HG03196 (cell line): Measurements from ENCODE around the gene GRIFIN.

Experiments
- ATAC-seq: cut with Tn5 transposase; IDR thresholded peaks from one replicate; pipeline ENCODE4 v1.9.1; 2021; ENCODE audit not compliant: unreplicated experiment

The GRIFIN gene, protein sequence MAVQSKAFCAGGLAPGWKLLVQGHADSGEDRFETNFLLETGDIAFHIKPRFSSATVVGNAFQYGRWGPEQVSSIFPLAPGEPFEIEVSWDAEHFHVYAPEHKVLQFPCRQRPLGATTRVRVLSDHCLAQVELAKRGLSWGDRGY

DNA sequence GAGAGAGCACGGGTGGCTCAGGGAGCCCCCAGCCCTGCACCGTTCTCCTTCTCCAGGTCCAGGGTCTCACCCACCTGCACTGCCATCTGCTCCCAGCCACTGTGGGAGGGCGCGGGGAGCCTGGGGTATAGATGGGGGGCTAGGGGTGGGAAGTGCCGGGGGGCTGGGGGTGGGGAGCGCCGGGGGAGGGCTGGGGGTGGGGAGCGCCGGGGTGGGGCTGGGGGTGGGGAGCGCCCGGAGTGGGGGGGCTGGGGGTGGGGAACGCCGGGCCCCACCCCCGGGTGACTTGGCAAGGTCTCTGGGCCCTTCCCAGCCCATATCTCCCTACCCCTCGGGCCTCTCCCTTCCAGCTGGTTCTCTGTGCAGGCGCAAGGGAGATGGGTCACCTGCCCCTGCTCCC is at the start of gene GRIFIN:
TSS of gene GRIFIN (minus strand) at position 101 of the 400 bp plus-strand sequence. CDS start at position 86, 15 bp downstream.
- ATAC-seq, result no peak

DNA sequence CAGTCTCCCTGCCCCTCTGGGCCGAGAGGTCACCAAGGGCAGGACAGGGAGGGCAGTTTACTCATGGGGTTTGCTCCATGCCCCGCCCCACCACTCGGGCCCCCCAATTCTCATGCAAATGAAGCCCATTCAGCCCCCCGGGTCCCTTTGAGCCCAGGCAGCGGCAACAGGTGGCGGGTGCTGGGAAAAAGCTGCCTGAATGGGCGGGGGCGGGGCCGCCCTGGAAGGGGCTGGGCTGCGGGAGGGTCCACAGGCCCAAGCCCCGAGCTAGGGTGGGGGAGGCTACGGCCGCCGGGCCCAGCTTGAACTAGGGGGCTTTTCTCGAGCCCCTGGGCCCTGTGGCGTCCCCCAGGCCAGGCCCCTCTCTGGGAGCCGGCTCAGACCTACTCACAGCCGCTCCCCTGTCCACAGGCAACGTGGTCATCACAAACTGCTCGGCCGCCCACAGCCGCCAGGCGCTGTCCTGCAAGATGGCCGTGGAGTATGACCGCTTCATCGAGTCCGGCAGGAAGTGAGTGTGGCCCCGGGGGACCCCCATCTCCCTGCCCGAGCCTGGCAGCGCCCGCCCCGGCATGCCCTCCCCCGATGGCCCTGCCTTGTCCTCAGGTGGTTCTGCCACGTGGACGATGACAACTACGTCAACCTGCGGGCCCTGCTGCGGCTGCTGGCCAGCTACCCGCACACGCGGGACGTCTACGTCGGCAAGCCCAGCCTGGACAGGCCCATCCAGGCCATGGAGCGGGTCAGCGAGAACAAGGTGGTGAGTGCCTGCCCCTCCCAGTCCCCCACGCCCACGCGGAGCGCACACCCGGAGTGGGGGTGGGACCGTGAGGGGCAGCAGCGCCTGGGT is 48.8 kb upstream of the GRIFIN start:
- no peak for ATAC-seq

DNA sequence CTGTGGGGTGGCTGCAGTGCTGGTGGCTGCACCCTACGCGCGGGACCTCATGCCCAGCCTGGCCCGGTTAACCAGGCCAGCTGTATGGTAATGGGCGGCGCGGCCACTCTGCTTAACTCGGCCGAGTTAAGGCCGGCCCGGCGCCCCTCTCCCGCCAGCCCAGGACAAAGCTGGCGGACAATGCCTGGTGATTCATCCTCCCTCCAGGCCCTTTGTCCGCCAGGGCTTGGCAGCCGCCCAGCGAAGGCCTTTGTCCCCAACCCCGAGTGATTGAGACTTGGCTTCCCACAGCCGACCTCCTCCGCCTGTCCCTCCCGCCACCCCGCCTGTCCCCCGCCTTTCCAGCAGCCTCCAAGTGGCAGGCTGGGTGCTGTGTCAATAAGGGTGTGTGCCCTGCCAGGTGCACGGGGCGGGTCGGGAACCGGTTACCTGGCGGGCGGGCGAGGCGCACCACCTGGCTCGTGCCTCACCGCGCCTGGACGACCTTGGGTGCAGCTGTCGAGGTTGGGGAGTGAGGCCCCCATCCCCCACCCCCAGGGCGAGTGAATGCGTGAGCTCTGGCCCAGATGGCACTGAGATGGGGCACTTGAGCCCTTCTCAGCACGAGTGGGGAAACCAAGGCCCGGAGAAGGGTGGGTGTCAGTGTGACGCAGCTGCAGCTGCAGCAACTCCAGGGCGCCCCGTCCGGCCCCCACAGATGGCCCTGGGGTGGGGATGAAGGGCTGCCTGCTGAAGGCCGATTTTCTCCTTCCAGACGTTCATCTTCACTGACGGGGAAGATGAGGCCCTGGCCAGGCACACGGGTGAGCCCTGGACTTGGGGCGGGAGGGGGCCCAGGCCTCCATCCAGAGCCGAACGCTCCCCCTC is 48.0 kb upstream of the GRIFIN start:
- ATAC-seq, result no peak

DNA sequence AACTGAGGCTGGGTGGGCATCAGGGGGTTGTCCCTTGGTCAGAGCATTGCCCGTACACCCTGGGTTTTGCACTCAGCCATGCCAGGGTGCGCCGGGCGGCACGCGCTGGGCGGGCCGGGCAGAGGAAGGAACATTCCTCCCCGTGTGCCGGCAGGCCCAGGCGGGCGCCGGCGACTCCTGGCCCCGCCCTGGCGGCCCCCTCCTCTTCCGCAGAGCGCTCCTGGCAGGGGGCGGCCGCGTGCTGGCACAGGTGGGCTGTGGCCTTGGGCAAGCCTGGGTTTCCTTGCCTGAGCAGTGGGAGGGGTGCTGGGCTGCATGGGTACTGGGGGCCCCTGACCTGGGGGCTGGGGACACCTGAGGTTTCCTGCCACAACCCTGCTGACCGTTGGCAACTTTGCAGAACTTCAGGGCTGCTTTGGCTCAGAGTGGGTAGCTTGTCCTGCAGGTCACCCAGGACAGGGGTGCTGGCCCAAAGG is 47.3 kb upstream of the GRIFIN start:
- ATAC-seq, result no peak

DNA sequence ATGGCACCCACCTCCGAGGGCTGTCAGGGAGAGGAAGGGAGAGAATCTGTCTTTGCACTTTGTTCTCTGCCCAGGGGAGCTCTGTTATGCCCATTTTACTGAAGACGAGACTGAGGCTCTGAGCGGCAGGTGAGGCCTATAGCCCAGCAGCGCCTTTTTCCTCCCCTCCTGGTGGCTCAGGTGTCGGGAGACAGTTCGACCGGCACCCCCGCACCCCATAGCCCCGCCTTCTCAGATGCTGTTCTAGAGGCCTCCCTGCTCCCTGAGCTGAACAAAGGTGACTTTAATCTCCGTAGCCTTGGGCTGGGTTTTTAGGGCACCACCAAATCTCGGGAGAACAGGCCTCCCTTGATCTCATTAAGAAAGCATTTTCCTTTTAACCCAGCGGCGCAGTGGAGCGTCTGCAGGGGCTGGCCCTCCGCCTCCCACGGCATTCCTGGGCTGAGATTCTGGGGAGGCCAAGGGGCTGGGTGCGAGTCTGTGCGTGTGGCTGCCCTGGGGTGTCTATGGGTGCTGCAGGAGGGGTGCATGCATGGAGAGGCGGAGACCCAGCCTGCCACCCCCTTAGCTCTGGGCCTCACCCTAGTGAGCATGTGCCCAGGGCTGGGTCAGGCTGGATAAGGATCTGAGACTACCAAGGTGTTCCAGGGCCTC is 46.7 kb upstream of the GRIFIN start:
- ATAC-seq, result no peak

DNA sequence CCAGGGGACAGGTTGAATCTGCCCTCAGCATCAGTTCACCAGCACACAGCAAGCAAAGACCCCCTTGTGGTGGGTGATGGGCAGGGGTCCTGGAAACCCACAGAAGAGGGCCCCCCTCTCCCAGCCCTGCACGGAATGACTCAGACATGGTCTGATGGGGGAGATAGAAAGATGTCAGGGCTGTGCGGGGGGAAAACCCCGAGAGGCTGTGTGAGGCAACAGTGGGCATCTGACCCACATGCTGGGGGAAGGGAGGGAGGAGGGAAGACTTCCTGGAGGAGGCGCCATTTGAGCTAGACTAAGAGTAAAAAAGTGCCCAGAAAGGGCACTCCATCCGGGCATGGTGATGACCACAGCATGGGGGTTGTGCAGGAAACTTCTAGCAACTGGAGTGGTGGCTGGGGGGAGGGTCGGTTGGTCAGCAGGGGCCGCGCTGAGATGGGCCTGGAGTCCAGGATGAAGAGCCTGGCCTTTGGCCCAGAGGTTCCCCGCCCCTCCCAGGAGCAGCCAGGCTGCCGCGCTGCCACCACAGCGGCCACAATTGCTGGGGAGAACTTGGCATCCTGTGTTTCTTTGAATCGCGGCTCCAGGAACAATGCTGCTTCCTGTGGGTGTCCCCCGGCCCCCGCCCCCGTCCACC is 45.9 kb upstream of the GRIFIN start:
- ATAC-seq, result no peak

DNA sequence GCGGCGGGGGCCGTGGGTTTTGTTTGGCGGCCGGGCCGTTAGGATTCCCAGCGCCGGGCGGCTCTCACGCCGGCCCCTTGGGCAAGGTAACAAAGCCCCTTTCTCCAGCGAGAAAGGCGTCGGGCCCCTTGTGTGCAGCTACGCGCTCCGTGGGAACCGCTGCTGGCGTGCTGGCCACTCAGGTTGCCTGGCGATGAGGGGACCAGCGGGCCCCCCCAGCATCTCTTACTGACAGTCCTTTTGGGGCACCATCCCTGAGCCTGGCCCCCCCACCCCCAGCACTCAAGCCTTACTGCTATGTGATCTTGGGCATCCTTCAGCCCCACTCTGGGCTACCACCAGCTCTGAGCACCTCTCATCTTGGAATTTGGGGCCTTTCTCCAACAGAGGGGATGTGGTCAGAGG is 45.1 kb upstream of the GRIFIN start:
- ATAC-seq, result no peak

DNA sequence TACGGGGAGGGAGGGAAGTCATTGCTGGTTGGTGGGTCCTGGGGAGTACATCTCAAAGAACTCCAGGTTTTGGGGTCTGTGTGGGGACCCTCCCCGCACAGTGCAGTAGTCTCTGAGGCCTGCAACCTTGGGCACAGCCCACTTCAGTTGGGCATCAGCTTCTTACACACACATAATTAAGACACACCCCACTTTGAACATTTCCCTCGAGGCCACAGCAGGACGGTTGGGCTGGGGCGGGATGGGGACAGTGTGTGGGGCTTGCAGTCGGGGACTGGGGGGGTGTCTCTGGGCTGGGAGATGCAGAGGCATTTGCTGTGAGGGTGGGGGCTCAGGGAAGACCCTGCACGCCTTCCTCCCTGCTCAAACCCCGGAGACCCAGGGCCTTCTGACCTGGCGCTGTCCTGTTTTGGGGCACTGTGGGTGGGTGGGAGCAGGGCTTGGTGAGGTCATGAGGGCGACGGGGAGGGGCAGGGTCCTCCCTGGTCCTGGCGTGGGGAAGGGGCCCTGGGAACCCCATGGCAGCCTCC is 44.6 kb upstream of the GRIFIN start:
- no peak for ATAC-seq

DNA sequence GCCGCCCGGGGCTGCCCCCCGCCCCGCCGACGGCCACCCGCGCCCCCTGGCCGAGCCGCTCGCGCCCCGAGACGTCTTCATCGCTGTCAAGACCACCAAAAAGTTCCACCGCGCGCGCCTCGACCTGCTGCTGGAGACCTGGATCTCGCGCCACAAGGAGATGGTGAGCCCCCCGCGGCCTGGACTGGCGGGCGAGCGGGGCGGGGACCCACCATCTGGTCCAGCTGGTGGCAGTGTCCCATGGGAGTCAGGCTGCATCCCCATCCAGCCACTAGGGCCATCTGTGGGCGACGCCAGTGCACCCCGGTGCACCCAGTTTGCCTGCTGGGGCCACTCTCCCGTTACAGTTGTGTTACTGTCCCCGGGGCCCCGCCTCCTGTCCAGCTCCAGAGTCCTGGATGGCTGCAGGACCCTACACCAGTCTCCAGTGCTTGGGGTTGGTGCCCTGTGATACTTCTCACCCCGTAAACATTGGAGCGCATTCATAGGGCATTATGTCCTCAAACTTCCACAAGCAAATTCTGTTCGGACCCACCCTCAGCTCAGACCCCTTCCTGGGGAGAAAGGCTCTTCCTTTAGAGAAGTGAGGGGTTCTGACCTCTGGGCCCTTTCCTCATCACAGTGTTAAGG is 44.0 kb upstream of the GRIFIN start:
- ATAC-seq, result no peak

DNA sequence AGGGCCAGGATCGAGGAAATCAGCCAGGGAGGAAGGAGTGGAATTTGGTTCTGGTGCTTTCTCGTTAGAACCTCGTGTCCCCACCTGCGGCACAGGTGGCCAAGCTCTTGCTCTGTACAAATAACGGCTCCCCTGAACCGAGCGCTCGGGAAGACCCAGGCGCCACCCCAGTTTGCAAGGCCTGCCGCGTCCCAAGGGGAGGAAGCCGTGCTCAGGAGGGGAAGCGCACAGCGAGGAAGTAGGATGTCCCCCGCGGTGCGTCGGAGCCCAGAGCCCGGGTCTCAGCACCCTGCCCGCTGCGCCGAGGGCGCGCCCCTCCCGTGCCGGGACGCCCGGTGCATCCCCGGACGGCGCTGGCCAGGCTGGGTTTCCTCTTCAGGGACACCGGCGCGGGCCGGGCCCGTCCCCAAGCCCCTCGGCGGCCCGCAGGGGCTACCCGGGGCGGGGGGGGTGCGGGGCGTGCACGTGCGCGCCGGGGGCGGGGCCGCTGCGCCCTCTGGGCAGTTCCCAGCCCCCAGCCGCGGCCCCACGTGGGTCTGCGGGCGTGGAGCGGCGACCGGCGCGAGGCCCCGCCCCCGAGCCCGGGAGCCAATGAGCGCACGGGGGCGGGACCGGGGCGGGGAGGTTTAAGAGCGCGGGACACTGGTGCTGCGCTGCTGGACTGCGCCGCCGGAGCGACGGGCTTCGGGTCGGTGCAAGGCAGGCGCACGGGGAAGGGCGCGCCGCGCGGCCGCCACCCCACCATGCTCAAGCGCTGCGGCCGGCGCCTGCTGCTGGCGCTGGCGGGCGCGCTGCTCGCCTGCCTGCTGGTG is 43.1 kb upstream of the GRIFIN start, which contains the start of gene LFNG:
TSS of gene LFNG (plus strand) at position 656 of the 812 bp plus-strand sequence. CDS start at position 744, 88 bp downstream.
- peak; percentile 67 for ATAC-seq

DNA sequence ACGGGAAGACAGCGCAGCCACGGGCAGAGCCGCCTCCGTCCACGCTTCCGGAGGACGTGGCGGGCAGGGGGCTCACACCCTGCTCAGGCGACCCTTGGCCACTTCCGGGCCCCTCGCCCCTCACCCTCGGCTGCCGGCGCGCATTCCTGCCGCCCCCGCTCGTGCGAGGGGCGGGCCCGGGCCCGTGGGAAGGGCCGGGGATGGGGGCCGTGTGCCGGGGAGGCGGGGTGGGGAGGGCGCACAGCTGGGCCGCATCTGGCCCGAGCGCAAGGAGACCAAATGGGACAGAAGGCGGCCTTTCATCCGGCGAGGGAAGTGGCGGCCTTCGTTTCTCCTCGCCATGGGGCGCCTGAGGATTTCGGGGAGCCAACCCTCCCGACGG is 42.5 kb upstream of the GRIFIN start:
- no peak for ATAC-seq

DNA sequence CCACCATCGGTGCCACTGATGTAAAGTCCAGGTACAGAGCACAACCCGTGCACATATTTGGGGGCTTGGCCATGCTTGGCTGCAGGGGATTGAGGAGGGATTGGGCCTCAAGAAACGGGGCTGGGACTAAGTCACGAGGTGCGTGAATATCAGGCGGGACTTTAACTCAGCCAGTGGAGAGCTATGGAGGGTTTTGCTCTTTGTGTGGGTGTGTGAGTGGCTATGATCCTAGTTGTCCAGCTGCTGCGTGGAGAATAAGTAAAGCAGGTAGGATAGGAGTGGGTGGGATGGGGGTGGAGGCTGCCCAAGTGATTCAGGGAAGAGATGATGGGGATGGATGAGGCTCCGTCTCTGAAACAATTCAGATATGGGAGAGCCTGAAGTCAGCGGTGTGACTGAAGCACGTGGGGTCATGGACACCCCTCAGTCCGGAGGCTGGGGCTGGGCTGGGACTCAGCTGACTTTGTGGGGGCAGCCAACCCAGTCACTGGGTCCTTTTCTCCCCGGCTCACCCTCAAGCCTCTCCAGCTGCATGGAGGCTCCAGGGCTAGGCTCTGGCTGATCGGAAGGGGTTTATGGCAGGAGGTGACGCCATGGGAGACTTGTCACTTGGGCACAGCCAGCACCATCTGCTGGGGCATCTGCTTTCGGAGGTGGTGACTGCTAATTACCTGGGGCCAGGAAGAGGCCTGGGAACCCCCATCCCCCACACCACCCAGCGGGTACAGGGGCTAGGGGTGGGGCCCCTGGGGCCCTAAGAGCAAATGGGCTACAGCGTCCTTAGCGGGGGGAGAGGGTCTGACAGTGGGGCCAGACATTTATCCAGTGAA is 41.7 kb upstream of the GRIFIN start:
- ATAC-seq, result no peak

DNA sequence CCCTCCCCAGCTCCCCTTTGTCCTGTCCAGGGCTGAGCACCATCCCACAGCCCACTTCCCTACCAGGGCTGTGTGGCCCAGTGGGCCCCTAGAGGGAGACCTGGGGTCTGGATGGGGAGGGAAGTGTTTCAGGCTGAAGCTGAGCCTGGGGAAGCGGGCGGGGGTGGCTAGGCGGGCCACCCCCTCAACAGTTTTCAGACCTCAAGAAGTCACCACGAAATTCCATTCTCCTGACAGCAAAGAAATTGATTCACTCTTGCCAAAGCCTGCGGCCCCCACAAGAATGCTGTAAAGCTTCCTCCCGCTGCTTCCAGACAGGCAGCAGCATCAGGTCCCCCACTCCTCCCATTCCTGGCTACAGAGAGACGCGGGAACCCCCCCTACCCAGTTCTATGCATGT is 40.8 kb upstream of the GRIFIN start:
- no peak for ATAC-seq

DNA sequence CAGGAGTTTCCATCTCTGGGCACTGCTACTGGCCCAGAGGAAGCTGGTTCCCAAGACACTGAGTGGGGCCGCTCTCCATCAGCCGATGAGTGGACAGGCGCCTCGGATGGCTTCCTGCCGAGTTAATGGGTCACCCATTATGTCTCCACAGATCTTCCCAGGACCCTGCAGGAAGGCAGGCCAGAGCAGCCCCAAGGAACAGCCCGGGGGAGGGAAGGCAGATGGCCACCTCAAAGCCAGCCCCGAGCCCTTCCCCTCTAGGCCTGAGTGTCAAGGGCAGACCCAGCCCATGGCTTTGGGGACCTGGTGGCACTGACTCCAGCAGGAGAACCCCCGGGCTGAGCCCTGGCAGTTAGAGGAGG is 40.0 kb upstream of the GRIFIN start:
- no peak for ATAC-seq

DNA sequence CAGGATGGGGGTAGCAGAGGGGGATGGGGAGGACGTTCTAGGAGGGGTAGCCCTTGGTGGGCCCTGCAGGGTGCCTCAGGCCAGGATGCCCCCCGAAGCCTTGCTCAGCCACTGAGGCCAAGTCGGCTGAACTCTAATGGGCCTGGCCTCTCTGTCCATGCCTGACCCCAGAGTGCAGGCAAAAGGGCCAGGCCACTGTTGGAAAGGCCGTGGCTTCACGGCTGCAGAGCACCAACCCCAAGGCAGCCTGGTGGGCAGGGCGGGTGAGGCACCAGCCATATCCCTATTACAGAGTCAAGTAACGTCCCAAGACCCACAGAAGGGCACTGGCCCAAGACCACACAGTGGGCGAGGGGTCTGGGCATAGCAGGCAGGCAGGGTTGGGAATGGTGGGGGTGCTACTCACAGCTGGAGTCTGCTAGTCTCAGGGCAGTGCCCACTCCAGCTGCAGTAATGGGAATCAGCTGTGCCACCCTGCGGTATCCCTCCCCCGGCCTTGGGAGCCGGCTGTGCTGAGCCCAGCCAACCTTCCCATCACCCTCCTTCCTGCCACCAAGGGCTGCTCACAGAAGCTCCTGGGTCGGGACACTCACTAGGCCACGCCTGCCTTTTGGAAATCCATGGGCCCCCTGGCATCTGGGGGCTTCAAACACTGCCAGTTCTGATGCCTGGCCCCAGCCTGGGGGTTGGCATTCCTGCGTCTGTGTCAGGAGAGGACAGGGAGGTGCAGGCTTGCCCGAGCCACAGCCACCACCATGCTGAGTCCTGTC is 39.4 kb upstream of the GRIFIN start:
- ATAC-seq, result no peak

DNA sequence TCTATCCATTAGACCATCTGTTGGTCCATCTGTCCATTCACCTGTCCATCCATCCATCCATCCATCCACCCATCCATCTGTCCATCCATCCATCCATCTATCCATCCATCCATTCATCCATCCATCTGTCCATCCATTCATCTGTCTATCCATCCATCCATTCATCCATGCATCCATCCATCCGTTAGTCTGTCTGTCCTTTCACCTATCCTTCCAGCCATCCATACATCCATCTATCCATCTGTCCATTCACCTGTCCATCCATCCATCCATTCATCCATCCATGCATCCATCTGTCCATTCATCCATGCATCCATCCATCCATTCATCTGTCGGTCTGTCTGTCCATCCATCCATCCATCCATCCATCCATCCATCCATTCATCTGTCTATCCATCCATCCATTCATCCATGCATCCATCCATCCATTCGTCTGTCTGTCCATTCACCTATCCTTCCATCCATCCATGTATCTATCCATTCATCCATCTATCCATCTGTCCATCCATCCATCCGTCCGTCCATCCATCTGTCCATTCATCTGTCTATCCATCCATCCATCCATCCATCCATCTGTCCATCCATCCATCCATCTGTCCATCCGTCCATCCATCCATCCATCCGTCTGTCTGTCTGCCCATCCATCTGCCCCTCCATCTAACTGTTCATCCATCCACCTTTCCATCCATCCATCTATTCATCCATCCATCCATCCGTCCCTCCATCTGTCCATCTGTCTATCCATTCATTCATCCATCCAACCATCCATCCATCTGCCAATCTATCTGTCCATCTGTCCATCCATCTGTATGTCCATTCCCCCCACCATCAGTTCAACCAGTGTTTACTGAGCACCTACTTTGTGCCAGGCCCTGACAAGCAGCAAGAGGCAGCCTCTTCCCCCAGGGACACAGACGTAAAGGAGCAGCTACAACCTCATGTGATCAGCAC is 38.5 kb upstream of the GRIFIN start:
- ATAC-seq, result no peak
